ENCODE measurements around the gene ACTL6B. TPM values are rescaled to one million over a fixed set of nuclear protein-coding genes. Genes with fewer than 3 reads are reported as not detected.

The ACTL6B gene
- total and polyA plus RNA-seq, 2 donors (not counting 3 experiments of a cell fraction or from before 2014, with no cell fraction given), result not detected

- BruUV-seq (replicated peaks), result no TSS peak
- ChIA-PET CTCF (no interaction called here), POLR2A (no interaction called here)
- H2AFZ ChIP-seq (ENCODE audit: low read depth, low read length), result no peak overlapping the region
- FAIRE-seq (no peak), DNase-seq (ENCODE audit: low read depth, low spot score) (no peak)
- H3K9me1 ChIP-seq (replicated peaks; ENCODE audit: control insufficient read depth, extremely low read depth, insufficient read depth, low read length), result no peaks in the 10 kb centered on the region
- no peak overlapping the region for H3K9ac ChIP-seq (replicated peaks; ENCODE audit: extremely low read depth, insufficient read depth, low read length)
- H3K27ac ChIP-seq (ENCODE audit: insufficient read depth, low read depth, low read length), result no peak overlapping the region
- no peaks in the 10 kb centered on the region for H4K20me1 ChIP-seq (replicated peaks; ENCODE audit: control insufficient read depth, extremely low read depth, insufficient read depth, low read length)
- intact Hi-C loops (cut with micrococcal nuclease), result no loop called here
- dilution Hi-C loops (cut with MboI; ENCODE audit: extremely low pct_ligation_motif_present, low sequenced_read_pairs), result no loop called here
- H3K36me3 ChIP-seq (ENCODE audit: control insufficient read depth in 2 of 2, extremely low read depth in 1 of 2, insufficient read depth in 2 of 2, low read length in 2 of 2), result no peaks in the 10 kb centered on the region
- H3K9me3 ChIP-seq (replicated peaks; ENCODE audit: control insufficient read depth, insufficient read depth, low read length), result no peaks in the 10 kb centered on the region
- no peak overlapping the region for H3K4me3 ChIP-seq (replicated peaks in 1 of 3; ENCODE audit: insufficient read depth in 1 of 3, low read depth in 1 of 3, low read length in 3 of 3)
- H3K4me2 ChIP-seq (ENCODE audit: insufficient read depth, low read length), result no peak overlapping the region
- no peaks in the 10 kb centered on the region for H3K79me2 ChIP-seq (ENCODE audit: control insufficient read depth, insufficient read depth, low read length)
- TF ChIP-seq MAX (IDR thresholded peaks at IDR 0.05; ENCODE audit: insufficient read depth, insufficient read length), result no peak
- no peak for TF ChIP-seq GATA2 (IDR thresholded peaks at IDR 0.05; ENCODE audit: insufficient read depth, insufficient read length, low read depth, low read length)
- no peak for TF ChIP-seq EZH2 (IDR thresholded peaks at IDR 0.05; ENCODE audit: borderline replicate concordance, low read depth, low read length, severe bottlenecking)
- TF ChIP-seq CTCF (IDR thresholded peaks at IDR 0.05; ENCODE audit: extremely low read depth in 1 of 2, insufficient read depth in 1 of 2, low read depth in 1 of 2, low read length in 2 of 2), result no peak
- no peak for TF ChIP-seq FOS (IDR thresholded peaks at IDR 0.05; ENCODE audit: borderline replicate concordance, insufficient read depth, low read length)
- TF ChIP-seq JUN (IDR thresholded peaks at IDR 0.05; ENCODE audit: borderline replicate concordance, insufficient read depth, insufficient read length, low read depth), result no peak
- TF ChIP-seq POLR2AphosphoS5 (IDR thresholded peaks at IDR 0.05; ENCODE audit: insufficient read depth, low read depth, low read length), result no peak
- TF ChIP-seq MYC (IDR thresholded peaks at IDR 0.05; ENCODE audit: low read depth, low read length), result no peak
- no peak for TF ChIP-seq POLR2A (IDR thresholded peaks at IDR 0.05; ENCODE audit: low read depth, low read length)
- H3K27me3 ChIP-seq (ENCODE audit: control insufficient read depth in 2 of 2, insufficient read depth in 2 of 2, low read length in 2 of 2), result no peaks in the 10 kb centered on the region
- H3K4me1 ChIP-seq (ENCODE audit: control insufficient read depth, extremely low read depth, insufficient read depth, low read length), result no peaks in the 10 kb centered on the region
Measured at GRCh38 chr7:100620239-100620638, 36.0 kb downstream of the ACTL6B start.
